Spleen (tissue), 11 donors: Measurements from ENCODE around the gene PPM1E. TPM values are rescaled to one million over a fixed set of nuclear protein-coding genes. Genes with fewer than 3 reads are reported as not detected.

Source experiments
- DNase-seq: peaks from one replicate; pipeline ENCODE4 v3.0.0-alpha.2; 2020
- H3K27ac ChIP-seq, 8 donors: fragments of 200-600 bp; sonication (generic) in 7 of 8; 1 replicate in 4 of 8; 2 replicates in 4 of 8; pipeline versions ENCODE4 v1.5.0 to v1.8.0; 2016 to 2021; ENCODE audit warnings: inconsistent platforms in 4 of 8, mild to moderate bottlenecking in 4 of 8, moderate library complexity in 1 of 8
- H3K27me3 ChIP-seq, 7 donors: fragments of 200-600 bp; sonication (generic) in 6 of 7; replicated peaks in 1 of 7; 1 replicate in 4 of 7; 2 replicates in 3 of 7; pipeline versions ENCODE4 v1.5.0 to v1.8.0; 2016 to 2021; ENCODE audit warnings: inconsistent platforms in 3 of 7, mild to moderate bottlenecking in 1 of 7
- H3K36me3 ChIP-seq, 6 donors: fragments of 200-600 bp; sonication (generic) in 5 of 6; 1 replicate in 4 of 6; 2 replicates in 2 of 6; pipeline versions ENCODE4 v1.5.0 to v1.8.0; 2016 to 2021; ENCODE audit warnings: inconsistent platforms in 2 of 6
- H3K4me1 ChIP-seq, 6 donors: fragments of 200-600 bp; sonication (generic) in 5 of 6; 1 replicate in 3 of 6; 2 replicates in 3 of 6; pipeline versions ENCODE4 v1.5.0 to v1.8.0; 2016 to 2021; ENCODE audit warnings: inconsistent platforms in 3 of 6
- H3K4me3 ChIP-seq, 8 donors: fragments of 200-600 bp; sonication (generic) in 7 of 8; 1 replicate in 4 of 8; 2 replicates in 4 of 8; pipeline versions ENCODE4 v1.5.0 to v1.8.0; 2016 to 2021; ENCODE audit warnings: inconsistent platforms in 4 of 8, mild to moderate bottlenecking in 4 of 8, moderate library complexity in 2 of 8
- H3K9me3 ChIP-seq, 8 donors: fragments of 200-600 bp; sonication (generic) in 7 of 8; 1 replicate in 4 of 8; 2 replicates in 4 of 8; pipeline versions ENCODE4 v1.5.0 to v1.8.0; 2016 to 2021; ENCODE audit warnings: inconsistent platforms in 4 of 8
- CTCF ChIP-seq, 11 experiments: fragments of 200-600 bp in 7 of 11; fragments of 450-650 bp in 4 of 11; sonication (generic) in 4 of 11; IDR thresholded peaks in 8 of 11; conservative IDR thresholded peaks in 3 of 11; 1 replicate in 7 of 11; 2 replicates in 4 of 11; pipeline versions ENCODE4 v1.4.0 to v1.8.0; 2016 to 2021; ENCODE audit warnings: antibody characterized with exemption in 11 of 11, inconsistent platforms in 4 of 11, mild to moderate bottlenecking in 1 of 11
- POLR2A ChIP-seq, 3 donors: fragments of 450-650 bp; IDR thresholded peaks; one replicate each; pipeline ENCODE4 v1.5.1; 2017; ENCODE audit warnings: antibody characterized with exemption in 3 of 3, mild to moderate bottlenecking in 1 of 3
- POLR2AphosphoS5 ChIP-seq, 3 donors: sonication (generic); formaldehyde crosslinking; IDR thresholded peaks; one replicate each; pipeline ENCODE4 v1.5.1; 2017; ENCODE audit warnings: antibody characterized with exemption in 3 of 3
- WGBS, 5 donors: extraction: QIAGEN DNeasy Blood & Tissue Kit in 3 of 5; methylation state at CpG; one replicate each; pipeline versions ENCODE4 v1.1.5 to v1.1.7; 2013 to 2018; 5-methylcytosine and 5-hydroxymethylcytosine counted together
- intact Hi-C: fragments of 100-400 bp; cut with DNase I; formaldehyde crosslinking; loops from one replicate; pipeline ENCODE4 v1.15.0; 2023; ENCODE audit warnings: low total_unique reads
- polyA plus RNA-seq, 3 donors: library from polyadenylated mRNA; stranded (reverse); fragments of 200-250 nt; gene quantifications; one replicate each; pipeline ENCODE4 v1.2.1, GENCODE V29; 2013
- small RNA-seq, 4 donors: library from RNA; depleted of rRNA; stranded (forward); fragments of <200 nt; gene quantifications; one replicate each; pipeline ENCODE3, GENCODE V24; 2016
- total RNA-seq, 7 donors: library from RNA; depleted of rRNA in 3 of 7; stranded (reverse); fragments of >200 nt in 3 of 7; fragmentation: NEBNext Ultra II Directional in 4 of 7; extraction: Animal tissue kit (Norgen Biotek cat#: 25700) in 4 of 7; gene quantifications; one replicate each; pipeline versions ENCODE4 v1.1.0 to v1.2.1, GENCODE V29; 2016 to 2021
- donor health status: healthy with polysubstance abuse.
- donor health status: DM: no; HTN: no; CAD: no; lungs with moderate emphysema.
- donor health status: DM: no; HTN: no; CAD: no.
- donor health status: Bipolar disorder and iron deficiency.
- donor health status: healthy.
- donor health status: DM: no; HTN: no; CAD: no.
- donor health status: DM: yes; HTN: yes; CAD: no.

The PPM1E gene
- total and polyA plus RNA-seq, 10 donors: 0.04 to 0.79 (median 0.48) TPM

- intact Hi-C loops: no loop called here
- 61 to 72% (median 67%) methylated on average over 4 of the region's 4 CpGs for WGBS, 5 donors
- Histone ChIP-seq H3K27me3 (no peaks in the 10 kb centered on the region), H3K36me3 (peaks cover 0 to 62% (median 24%) of the 10 kb centered on the region in 6 donors), H3K27ac (peak overlapping the region in 2 of 8 donors; percentile 1 to 12), H3K9me3 (no peaks in the 10 kb centered on the region), H3K4me1 (peaks cover 0 to 18% (median 5%) of the 10 kb centered on the region in 6 donors), H3K4me3 (no peak overlapping the region)
- TF ChIP-seq POLR2A (IDR thresholded peaks at IDR 0.05) (no peak), CTCF (IDR thresholded peaks at IDR 0.05 in 8 of 11, conservative IDR thresholded peaks at IDR 0.05 in 3 of 11) (no peak)
- DNase-seq: no peak
Measured at GRCh38 chr17:59027750-59028149, 272.1 kb downstream of the PPM1E start.

- no peak overlapping the region for H3K4me3 ChIP-seq
- TF ChIP-seq CTCF (IDR thresholded peaks at IDR 0.05 in 8 of 11, conservative IDR thresholded peaks at IDR 0.05 in 3 of 11): no peak
- TF ChIP-seq POLR2AphosphoS5 (IDR thresholded peaks at IDR 0.05): no peak
- no peak for TF ChIP-seq POLR2A (IDR thresholded peaks at IDR 0.05)
- intact Hi-C loops: no loop called here
- 94 to 97% (median 95%) methylated on average over 6 of the region's 6 CpGs for WGBS, 5 donors
- peaks cover 0 to 18% (median 5%) of the 10 kb centered on the region in 6 donors for H3K4me1 ChIP-seq
- H3K27ac ChIP-seq: no peak overlapping the region
- H3K9me3 ChIP-seq: no peaks in the 10 kb centered on the region
- H3K36me3 ChIP-seq: peaks cover 0 to 67% (median 27%) of the 10 kb centered on the region in 6 donors
- H3K27me3 ChIP-seq: no peaks in the 10 kb centered on the region
- DNase-seq: no peak
Measured at GRCh38 chr17:59028328-59028727, 272.7 kb downstream of the PPM1E start.

GRCh38 chr17:59030811-59031210, 275.2 kb downstream of the PPM1E start:
- no peak for DNase-seq
- Histone ChIP-seq H3K9me3 (no peaks in the 10 kb centered on the region), H3K4me1 (peaks cover 0 to 18% (median 5%) of the 10 kb centered on the region in 6 donors), H3K4me3 (no peak overlapping the region), H3K27ac (no peak overlapping the region), H3K36me3 (peaks cover 0 to 89% (median 30%) of the 10 kb centered on the region in 6 donors), H3K27me3 (no peaks in the 10 kb centered on the region)
- 87 to 100% (median 97%) methylated on average over 1 of the region's 1 CpG for WGBS, 5 donors
- intact Hi-C loops: no loop called here
- TF ChIP-seq POLR2A (IDR thresholded peaks at IDR 0.05) (no peak), CTCF (IDR thresholded peaks at IDR 0.05 in 8 of 11, conservative IDR thresholded peaks at IDR 0.05 in 3 of 11) (no peak), POLR2AphosphoS5 (IDR thresholded peaks at IDR 0.05) (no peak)

Small RNA genes within 50 kb of the gene (small RNA-seq; reads per million reads assigned to genes)
- gene AC025521.1 (0 reads per million in 4 donors), gene RF00017 (0 reads per million in 4 donors), gene RNU6-518P (0 reads per million in 4 donors)

Other genes with a start within 250 kb of the PPM1E start
- gene MTMR4, start 241.2 kb upstream of the PPM1E start, total RNA-seq: 10 to 100 TPM; 42.0 to 61.9 (median 50.3) TPM
- gene MTMR4, start 241.2 kb upstream of the PPM1E start, polyA plus RNA-seq: 10 to 100 TPM; 12.7 to 17.3 (median 14.1) TPM
- under 1 TPM in 6 of 7 donors, not detected in 1; 0.25 to 0.70 (median 0.45) TPM for gene TEX14, start 63.8 kb upstream of the PPM1E start, total RNA-seq
- gene TEX14, start 63.8 kb upstream of the PPM1E start, polyA plus RNA-seq: under 1 TPM; 0.17 to 0.42 (median 0.30) TPM
- gene RAD51C, start 63.3 kb upstream of the PPM1E start, total RNA-seq: 10 to 100 TPM; 19.6 to 26.3 (median 21.0) TPM
- 10 to 100 TPM; 23.1 to 28.5 (median 25.2) TPM for gene RAD51C, start 63.3 kb upstream of the PPM1E start, polyA plus RNA-seq